SK-N-MC (cell line): Measurements from ENCODE around the gene RPS6KL1.

Source experiments
- EZH2 ChIP-seq: fragments of 200-600 bp; sonication (generic); IDR thresholded peaks from one replicate; pipeline ENCODE4 v1.6.1; 2017; ENCODE audit warnings: antibody characterized with exemption
- FOXP2 ChIP-seq: optimal IDR thresholded peaks from 2 replicates; pipeline ENCODE3; 2011; ENCODE audit warnings: mild to moderate bottlenecking, moderate library complexity; ENCODE audit not compliant: insufficient read depth; ENCODE audit errors: extremely low read length, control extremely low read depth
- POLR2AphosphoS5 ChIP-seq: IDR thresholded peaks from 2 replicates; pipeline ENCODE4 v1.6.1; 2012; ENCODE audit warnings: mild to moderate bottlenecking, low read depth, low read length, borderline replicate concordance

- TF ChIP-seq EZH2 (no peak), POLR2AphosphoS5 (no peak), FOXP2 (no peak)
Observed at GRCh38 chr14:74865156-74865555, 57.9 kb downstream of the RPS6KL1 start.
